GM06990 (cell line): ENCODE results near the gene PLCXD3.
"Not testable (repeated sequence)": the region's sequence is repeated elsewhere in the genome, so short reads cannot be mapped to it uniquely, and the experiment has no call there.

Experiments used
- DNase-seq: peaks from one replicate; pipeline ENCODE4 v3.0.0-alpha.2; 2011; ENCODE audit not compliant: insufficient read length; ENCODE audit errors: extremely low read depth
- H3K27me3 ChIP-seq: replicated peaks from 2 replicates; pipeline ENCODE4 v1.6.0; 2011; ENCODE audit warnings: low read length; ENCODE audit not compliant: control insufficient read depth, insufficient read depth
- H3K36me3 ChIP-seq: 2 replicates; pipeline ENCODE4 v1.5.1; 2011; ENCODE audit warnings: low read length; ENCODE audit not compliant: control insufficient read depth, insufficient read depth
- H3K4me3 ChIP-seq: replicated peaks from 2 replicates; pipeline ENCODE4 v1.5.1; 2011; ENCODE audit warnings: low read depth, mild to moderate bottlenecking, control low read depth, low read length
- TF ChIP-seq, protein P1 (sequence below): IDR thresholded peaks from 2 replicates; pipeline ENCODE4 v1.5.1; 2011; ENCODE audit warnings: low read length, control low read depth, mild to moderate bottlenecking, inconsistent platforms; ENCODE audit not compliant: insufficient read depth, poor library complexity, severe bottlenecking

Gene PLCXD3

GRCh38 chr5:41334221-41334620, 176.2 kb downstream of the PLCXD3 start:
- no peak overlapping the region for H3K4me3 ChIP-seq
- no peak for DNase-seq
- TF ChIP-seq, protein P1, sequence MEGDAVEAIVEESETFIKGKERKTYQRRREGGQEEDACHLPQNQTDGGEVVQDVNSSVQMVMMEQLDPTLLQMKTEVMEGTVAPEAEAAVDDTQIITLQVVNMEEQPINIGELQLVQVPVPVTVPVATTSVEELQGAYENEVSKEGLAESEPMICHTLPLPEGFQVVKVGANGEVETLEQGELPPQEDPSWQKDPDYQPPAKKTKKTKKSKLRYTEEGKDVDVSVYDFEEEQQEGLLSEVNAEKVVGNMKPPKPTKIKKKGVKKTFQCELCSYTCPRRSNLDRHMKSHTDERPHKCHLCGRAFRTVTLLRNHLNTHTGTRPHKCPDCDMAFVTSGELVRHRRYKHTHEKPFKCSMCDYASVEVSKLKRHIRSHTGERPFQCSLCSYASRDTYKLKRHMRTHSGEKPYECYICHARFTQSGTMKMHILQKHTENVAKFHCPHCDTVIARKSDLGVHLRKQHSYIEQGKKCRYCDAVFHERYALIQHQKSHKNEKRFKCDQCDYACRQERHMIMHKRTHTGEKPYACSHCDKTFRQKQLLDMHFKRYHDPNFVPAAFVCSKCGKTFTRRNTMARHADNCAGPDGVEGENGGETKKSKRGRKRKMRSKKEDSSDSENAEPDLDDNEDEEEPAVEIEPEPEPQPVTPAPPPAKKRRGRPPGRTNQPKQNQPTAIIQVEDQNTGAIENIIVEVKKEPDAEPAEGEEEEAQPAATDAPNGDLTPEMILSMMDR = no peak
- no peaks in the 10 kb centered on the region for H3K27me3 ChIP-seq
- H3K36me3 ChIP-seq = no peaks in the 10 kb centered on the region

- H3K36me3 ChIP-seq = no peaks in the 10 kb centered on the region
- H3K4me3 ChIP-seq = no peak overlapping the region
- TF ChIP-seq, protein P1 = no peak
- H3K27me3 ChIP-seq = no peaks in the 10 kb centered on the region
- DNase-seq = no peak
Observed at GRCh38 chr5:41325074-41325473, 185.3 kb downstream of the PLCXD3 start.

DNA sequence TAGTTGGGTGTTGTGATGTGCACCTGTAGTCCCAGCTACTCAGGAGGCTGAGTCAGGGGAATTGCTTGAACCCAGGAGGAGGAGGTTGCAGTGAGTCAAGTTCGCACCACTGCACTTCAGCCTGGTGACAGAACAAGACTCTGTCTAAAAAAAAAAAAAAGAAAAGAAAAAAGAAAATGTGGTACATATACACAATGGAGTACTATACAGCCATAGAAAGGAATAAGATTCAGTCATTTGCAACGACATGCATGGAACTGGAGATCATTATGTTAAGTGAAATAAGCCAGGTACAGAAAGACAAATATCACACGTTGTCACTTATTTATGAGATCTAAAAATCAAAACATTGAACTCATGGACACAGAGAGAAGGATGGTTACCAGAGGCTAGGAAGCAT, 187.6 kb downstream of the PLCXD3 start:
- DNase-seq, H3K36me3 ChIP-seq, H3K4me3 ChIP-seq, H3K27me3 ChIP-seq: not testable (repeated sequence)

- Histone ChIP-seq H3K27me3 (no peaks in the 10 kb centered on the region), H3K4me3 (no peak overlapping the region), H3K36me3 (no peaks in the 10 kb centered on the region)
- TF ChIP-seq, protein P1 = no peak
- no peak for DNase-seq
Observed at GRCh38 chr5:41312478-41313060, 197.8 kb downstream of the PLCXD3 start.

- H3K4me3 ChIP-seq = no peak overlapping the region
- TF ChIP-seq, protein P1 = no peak
- H3K36me3 ChIP-seq = no peaks in the 10 kb centered on the region
- no peak for DNase-seq
- H3K27me3 ChIP-seq = no peaks in the 10 kb centered on the region
Observed at GRCh38 chr5:41312066-41312465, 198.3 kb downstream of the PLCXD3 start.

DNA sequence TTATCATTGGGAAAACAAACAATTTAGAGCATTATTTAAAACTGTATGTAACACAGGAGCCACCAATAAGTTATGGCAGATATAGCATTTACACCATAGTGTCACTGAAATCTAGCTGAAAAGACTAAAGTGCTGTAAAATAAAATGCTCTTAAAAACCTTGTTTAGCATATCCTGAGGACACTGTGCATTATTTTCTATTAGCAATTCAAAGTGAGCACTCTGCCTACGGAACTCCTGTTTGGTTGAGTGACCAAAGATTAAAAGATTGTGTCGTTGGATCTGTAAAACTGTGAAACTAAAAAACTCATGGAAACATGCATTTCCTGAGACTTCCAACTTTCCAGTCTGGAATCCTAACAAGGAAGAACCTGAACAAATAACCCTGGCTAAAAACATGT, 201.1 kb downstream of the PLCXD3 start:
- no peaks in the 10 kb centered on the region for H3K27me3 ChIP-seq
- H3K4me3 ChIP-seq = no peak overlapping the region
- TF ChIP-seq, protein P1 = no peak
- no peaks in the 10 kb centered on the region for H3K36me3 ChIP-seq
- no peak for DNase-seq
